KOPT-K1 (cell line): Measurements from ENCODE around the gene PTPRM.

ENCODE experiments used
- H3K27ac ChIP-seq: fragments of 200-600 bp; sonication (generic); 2 replicates; pipeline ENCODE4 v1.5.1; 2016; ENCODE audit warnings: antibody characterized with exemption, mild to moderate bottlenecking, low read depth, low read length; ENCODE audit not compliant: poor library complexity, severe bottlenecking
- H3K36me3 ChIP-seq: fragments of 200-600 bp; sonication (generic); 2 replicates; pipeline ENCODE4 v1.5.1; 2017; ENCODE audit warnings: antibody characterized with exemption, mild to moderate bottlenecking, low read length, moderate library complexity; ENCODE audit not compliant: insufficient read depth
- H3K9me3 ChIP-seq: fragments of 200-600 bp; sonication (generic); 2 replicates; pipeline ENCODE4 v1.5.1; 2017; ENCODE audit warnings: antibody characterized with exemption, low read length, mild to moderate bottlenecking; ENCODE audit not compliant: insufficient read depth, poor library complexity, severe bottlenecking

The PTPRM gene

GRCh38 chr18:7876354-7877104, 309.4 kb downstream of the PTPRM start:
- H3K36me3 ChIP-seq = no peaks in the 10 kb centered on the region
- H3K27ac ChIP-seq = no peak overlapping the region
- no peaks in the 10 kb centered on the region for H3K9me3 ChIP-seq

GRCh38 chr18:7877609-7878008, 310.5 kb downstream of the PTPRM start:
- H3K9me3 ChIP-seq = no peaks in the 10 kb centered on the region
- no peak overlapping the region for H3K27ac ChIP-seq
- no peaks in the 10 kb centered on the region for H3K36me3 ChIP-seq

DNA sequence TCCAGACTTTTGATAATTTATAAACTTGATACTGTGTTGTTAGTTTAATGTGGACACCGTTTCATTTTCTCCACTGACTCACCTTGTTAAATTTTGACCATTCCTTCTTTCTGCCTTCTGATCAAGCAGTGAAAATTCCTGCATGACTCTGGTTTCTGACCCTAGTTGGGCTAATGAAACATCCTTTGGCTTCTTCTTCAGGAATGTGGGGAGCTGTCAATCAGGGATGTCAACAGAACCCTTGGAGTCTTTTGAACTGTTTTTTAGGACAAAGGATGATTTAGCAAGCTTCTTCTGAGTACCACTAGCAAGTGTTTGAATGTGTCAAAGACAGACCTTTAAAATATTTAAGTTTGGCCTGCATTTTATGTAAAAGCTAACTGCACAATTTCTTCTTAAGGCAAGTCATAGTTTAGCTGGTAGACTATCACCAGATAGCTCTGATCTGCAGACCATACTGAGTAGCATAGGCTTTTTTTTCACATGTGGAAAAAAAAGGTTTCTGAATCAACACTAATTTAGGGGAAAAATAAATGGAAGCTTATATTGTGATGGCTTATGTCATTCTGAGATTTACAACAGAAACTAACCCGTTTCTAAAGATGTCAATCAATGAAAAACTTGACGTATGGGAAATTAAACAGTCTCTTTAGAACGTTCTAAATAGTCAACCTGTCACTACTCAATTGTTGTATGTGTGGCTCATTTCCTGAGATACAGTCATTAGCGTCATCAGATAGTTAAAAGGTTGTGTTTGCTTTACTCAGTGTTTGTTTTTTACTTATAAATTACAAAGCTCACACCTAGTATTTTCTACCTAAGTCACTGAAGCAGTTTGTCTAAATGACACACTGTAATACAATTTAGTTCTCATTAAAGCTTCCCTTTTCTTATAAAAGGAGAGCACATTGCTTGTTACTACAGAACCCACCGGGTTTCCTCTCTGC, 311.4 kb downstream of the PTPRM start:
- no peaks in the 10 kb centered on the region for H3K36me3 ChIP-seq
- no peak overlapping the region for H3K27ac ChIP-seq
- no peaks in the 10 kb centered on the region for H3K9me3 ChIP-seq

DNA sequence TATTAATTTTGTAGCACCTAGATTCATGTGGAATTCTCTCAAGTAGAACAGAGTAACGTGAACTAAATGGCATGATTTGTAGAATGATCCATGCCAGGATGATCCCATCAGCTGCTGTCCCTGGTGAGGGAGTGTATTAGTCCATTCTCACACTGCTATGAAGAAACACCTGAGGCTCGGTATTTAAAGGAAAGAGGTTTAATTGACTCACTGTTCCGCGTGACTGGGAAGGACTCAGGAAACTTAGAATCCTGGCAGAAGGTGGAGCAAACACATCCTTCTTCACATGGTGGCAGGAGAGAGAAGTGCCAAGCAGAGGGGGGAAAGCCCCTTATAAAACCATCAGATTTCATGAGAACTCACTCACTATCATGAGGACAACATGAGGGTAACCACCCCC, 312.6 kb downstream of the PTPRM start:
- H3K27ac ChIP-seq = no peak overlapping the region
- no peaks in the 10 kb centered on the region for H3K36me3 ChIP-seq
- H3K9me3 ChIP-seq = no peaks in the 10 kb centered on the region

DNA sequence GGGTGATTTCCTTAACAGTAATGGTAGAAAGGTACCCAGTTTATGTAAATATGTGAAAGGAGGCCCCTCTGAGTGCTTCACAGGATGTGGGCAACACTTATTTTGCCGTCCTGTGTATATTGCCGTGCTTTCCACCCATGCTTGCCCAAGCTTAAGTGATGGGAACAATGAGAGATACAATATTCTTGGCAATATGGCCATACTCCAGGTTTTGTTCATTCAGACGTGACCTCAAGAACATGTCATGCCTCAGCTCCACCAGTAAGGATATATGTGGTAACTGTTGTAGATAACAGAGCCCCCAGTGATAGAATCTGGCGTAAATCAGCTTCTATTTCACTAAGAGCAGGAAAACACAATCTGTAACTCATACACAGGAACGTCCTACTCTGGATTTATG, 318.7 kb downstream of the PTPRM start:
- Histone ChIP-seq H3K36me3 (no peaks in the 10 kb centered on the region), H3K27ac (no peak overlapping the region), H3K9me3 (no peaks in the 10 kb centered on the region)

DNA sequence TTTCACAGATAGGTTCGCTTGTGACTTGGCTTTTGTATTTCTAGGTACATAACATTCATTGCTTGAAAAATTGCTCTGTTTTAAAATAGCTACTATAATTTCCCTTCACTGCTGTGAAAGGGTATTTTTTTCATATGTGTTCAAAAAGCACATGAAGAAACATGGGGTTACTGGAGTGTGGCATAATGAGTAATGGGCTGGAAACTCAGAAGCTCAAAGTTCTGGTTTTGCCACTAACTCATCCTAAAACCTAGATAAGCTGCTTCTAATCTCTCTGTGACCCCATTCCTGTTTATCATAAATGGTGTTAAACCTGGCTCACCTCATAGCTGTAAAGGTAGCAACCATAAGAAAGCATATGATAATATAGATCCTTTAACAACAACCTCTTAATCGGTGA, 319.3 kb downstream of the PTPRM start:
- Histone ChIP-seq H3K27ac (no peak overlapping the region), H3K36me3 (no peaks in the 10 kb centered on the region), H3K9me3 (no peaks in the 10 kb centered on the region)

DNA sequence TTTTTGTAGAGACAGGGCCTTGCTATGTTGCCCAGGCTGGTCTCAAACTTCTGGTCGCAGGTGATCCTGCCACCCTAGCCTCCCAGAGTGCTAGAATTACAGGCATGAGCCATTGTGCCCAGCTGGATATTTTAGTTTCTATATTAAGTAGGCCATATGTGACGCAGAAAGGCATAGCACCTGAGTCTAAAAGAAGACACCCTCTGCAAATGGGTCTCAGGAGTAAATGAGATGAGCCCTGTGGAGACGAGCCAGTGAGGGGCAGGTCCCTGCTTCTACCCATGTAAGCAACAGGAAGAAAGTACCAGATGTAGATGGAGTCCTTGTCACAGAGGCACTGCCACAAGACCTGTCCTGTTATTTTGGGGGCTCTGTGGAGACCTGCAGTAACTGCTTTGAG, 322.4 kb downstream of the PTPRM start:
- Histone ChIP-seq H3K36me3 (no peaks in the 10 kb centered on the region), H3K9me3 (no peaks in the 10 kb centered on the region), H3K27ac (no peak overlapping the region)

- H3K9me3 ChIP-seq = no peaks in the 10 kb centered on the region
- H3K36me3 ChIP-seq = no peaks in the 10 kb centered on the region
- no peak overlapping the region for H3K27ac ChIP-seq
These were observed 323.0 kb downstream of the PTPRM start for GRCh38 chr18:7890075-7890474.

DNA sequence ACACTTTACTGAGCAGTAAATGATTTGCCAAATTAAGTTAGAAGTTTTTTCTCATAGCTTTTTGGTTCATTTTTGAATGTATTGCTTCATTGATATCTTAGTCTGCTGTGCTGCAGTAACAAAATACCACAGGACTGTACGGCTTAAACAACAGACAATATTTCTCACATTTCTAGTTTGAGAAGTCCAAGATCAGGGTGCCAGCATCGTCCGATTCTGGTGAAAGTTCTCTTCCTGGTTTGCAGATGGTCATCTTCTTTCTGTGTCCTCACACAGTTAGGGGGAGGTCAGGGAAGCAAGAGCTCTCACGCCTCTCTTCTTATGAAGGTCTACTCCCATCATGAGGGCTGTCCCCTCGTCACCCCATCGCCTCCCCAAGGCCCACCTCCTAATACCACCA, 325.4 kb downstream of the PTPRM start:
- Histone ChIP-seq H3K27ac (no peak overlapping the region), H3K9me3 (no peaks in the 10 kb centered on the region), H3K36me3 (no peaks in the 10 kb centered on the region)

DNA sequence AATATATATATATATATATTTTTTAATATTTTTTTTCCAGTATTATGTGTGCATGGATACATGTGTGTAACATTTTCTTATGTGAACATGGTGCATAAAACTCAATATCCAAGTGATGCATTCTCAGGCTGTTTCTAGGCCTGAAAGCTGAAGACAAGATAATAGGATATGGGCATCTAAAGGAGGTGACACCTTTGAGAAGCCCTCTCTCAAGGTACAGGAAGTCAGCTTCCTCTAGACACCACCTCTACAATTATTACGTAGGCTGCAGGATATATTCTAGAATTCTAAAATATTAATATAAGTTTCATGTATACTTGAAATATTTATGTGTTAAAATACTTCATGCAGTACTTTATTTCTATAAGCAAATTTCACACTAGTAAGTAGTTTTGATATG, 327.5 kb downstream of the PTPRM start:
- Histone ChIP-seq H3K36me3 (no peaks in the 10 kb centered on the region), H3K27ac (no peak overlapping the region), H3K9me3 (no peaks in the 10 kb centered on the region)

DNA sequence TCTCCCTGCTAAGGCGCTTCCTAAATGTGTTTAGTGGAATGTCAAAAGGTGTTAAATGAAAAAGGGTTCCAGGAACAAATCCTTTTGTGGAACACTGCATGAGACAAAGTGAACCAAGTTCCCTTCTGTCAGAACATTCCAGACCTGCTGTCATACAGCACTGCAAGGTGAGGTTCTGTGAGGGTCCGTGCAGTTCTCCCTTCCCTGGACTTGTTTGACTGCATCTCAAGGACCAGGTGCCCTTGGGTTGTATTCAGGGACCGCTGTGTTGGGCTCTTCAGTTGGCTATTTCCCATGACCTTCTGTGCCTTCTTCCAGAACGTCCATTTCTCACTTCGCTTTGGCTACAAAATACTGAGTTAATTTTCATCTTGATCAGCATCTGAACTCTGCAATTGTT, 328.2 kb downstream of the PTPRM start:
- H3K9me3 ChIP-seq = no peaks in the 10 kb centered on the region
- no peak overlapping the region for H3K27ac ChIP-seq
- no peaks in the 10 kb centered on the region for H3K36me3 ChIP-seq

DNA sequence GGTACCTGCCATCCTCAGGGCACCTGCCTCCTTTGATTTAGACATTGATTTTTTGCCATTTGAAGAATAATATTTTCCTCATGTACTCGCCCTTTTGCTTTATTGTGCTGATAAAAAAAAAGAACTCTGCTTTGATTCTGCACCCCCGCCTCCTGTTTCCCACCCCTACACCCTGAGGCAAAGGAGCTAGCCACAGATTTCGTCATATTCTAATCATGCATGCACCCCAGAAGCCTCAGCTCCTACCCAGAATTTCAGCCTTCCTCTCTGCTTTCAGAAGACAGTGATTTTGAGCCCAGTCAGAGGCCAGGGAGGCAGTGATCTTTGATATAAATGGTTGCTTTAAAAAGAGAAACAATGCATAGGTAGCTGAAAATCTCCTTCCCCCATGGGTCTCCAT, 329.0 kb downstream of the PTPRM start:
- Histone ChIP-seq H3K36me3 (no peaks in the 10 kb centered on the region), H3K9me3 (no peaks in the 10 kb centered on the region), H3K27ac (no peak overlapping the region)

DNA sequence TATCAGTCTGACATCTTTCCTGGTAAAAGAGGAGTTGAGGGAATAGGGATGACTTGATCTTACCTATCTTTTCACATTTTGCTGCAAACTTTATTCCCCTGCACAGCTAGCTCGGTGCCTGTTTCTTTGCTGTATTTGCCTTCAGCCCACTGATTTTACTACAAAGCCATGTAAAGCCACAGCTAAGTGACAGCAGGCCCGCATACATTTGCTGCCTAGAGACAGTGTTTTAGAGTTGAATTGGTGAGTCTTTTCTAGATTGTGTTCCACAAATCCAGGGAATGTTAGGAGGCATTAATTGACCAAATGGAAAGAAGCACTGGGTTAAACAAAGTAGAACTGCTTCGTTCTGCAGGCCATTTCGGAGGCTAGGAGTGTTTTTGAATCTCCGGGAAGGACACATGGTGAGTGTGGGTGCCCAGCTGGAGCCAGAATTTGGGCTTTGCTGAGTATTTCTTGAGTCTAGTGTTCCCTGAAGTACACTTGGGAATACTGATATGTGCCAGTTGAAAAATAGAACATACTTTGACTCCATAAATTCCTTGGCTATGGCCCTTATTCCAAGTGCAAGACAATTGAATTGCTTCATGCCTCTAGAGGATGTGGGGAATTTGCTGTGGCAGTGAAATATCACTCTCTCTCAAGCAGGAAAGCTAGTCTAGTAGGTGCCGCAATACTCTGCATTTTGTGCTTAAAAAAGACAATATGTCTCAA, 329.8 kb downstream of the PTPRM start:
- Histone ChIP-seq H3K27ac (no peak overlapping the region), H3K36me3 (no peaks in the 10 kb centered on the region), H3K9me3 (no peaks in the 10 kb centered on the region)

DNA sequence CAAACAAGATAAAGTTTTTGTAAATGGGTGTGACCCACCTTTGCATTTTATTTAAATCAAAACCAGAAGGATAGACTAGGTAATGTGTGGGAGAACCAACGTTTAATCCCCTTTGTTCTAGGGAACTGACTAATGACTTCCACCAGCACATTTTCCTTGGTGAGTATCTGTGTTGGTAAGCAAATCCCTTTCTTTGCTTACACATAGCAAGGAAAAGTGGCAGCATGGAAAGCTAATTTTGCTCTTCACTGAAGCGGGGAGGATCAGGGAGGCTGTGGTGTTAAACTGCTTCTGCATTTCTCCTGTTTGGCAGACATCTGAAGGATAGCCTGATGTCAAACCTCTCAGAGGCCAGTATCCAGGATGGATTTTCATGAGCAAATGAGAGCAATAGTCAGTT, 331.1 kb downstream of the PTPRM start:
- H3K27ac ChIP-seq = no peak overlapping the region
- no peaks in the 10 kb centered on the region for H3K36me3 ChIP-seq
- H3K9me3 ChIP-seq = no peaks in the 10 kb centered on the region

GRCh38 chr18:7899078-7899477, 332.0 kb downstream of the PTPRM start:
- H3K27ac ChIP-seq = no peak overlapping the region
- H3K9me3 ChIP-seq = no peaks in the 10 kb centered on the region
- no peaks in the 10 kb centered on the region for H3K36me3 ChIP-seq
